GM23248 (cell line): ENCODE results near the gene PDE4B. TPM values are rescaled to one million over a fixed set of nuclear protein-coding genes. Genes with fewer than 3 reads are reported as not detected.

Experiments
- DNase-seq: peaks from one replicate; pipeline ENCODE4 v3.0.0-alpha.2; 2015
- H2AFZ ChIP-seq: fragments of 200-600 bp; sonication (generic); 2 replicates; pipeline ENCODE4 v1.6.1; 2016; ENCODE audit warnings: antibody characterized with exemption
- H3F3A ChIP-seq: fragments of 200-600 bp; sonication (generic); 2 replicates; pipeline ENCODE4 v1.6.1; 2016; ENCODE audit warnings: mild to moderate bottlenecking, antibody characterized with exemption, mixed run types; ENCODE audit not compliant: insufficient read depth
- H3K27ac ChIP-seq: fragments of 200-600 bp; sonication (generic); 2 replicates; pipeline ENCODE4 v1.5.1; 2016; ENCODE audit warnings: mild to moderate bottlenecking
- H3K27me3 ChIP-seq: fragments of 200-600 bp; sonication (generic); replicated peaks from 2 replicates; pipeline ENCODE4 v1.6.1; 2016; ENCODE audit warnings: mild to moderate bottlenecking; ENCODE audit not compliant: insufficient read depth
- H3K36me3 ChIP-seq: fragments of 200-600 bp; sonication (generic); 2 replicates; pipeline ENCODE4 v1.6.1; 2016; ENCODE audit warnings: low read depth, mild to moderate bottlenecking
- H3K4me1 ChIP-seq: fragments of 200-600 bp; sonication (generic); 2 replicates; pipeline ENCODE4 v1.6.1; 2016; ENCODE audit warnings: mild to moderate bottlenecking; ENCODE audit not compliant: insufficient read depth
- H3K4me2 ChIP-seq: fragments of 200-600 bp; sonication (generic); one replicate; pipeline ENCODE4 v1.6.1; 2016; ENCODE audit warnings: mild to moderate bottlenecking; ENCODE audit not compliant: unreplicated experiment
- H3K4me3 ChIP-seq: fragments of 200-600 bp; sonication (generic); 2 replicates; pipeline ENCODE4 v1.5.1; 2016; ENCODE audit warnings: mild to moderate bottlenecking
- H3K79me2 ChIP-seq: fragments of 200-600 bp; sonication (generic); 2 replicates; pipeline ENCODE4 v1.6.1; 2016; ENCODE audit warnings: mild to moderate bottlenecking; ENCODE audit not compliant: insufficient read depth
- H3K9ac ChIP-seq: fragments of 200-600 bp; sonication (generic); 2 replicates; pipeline ENCODE4 v1.6.1; 2016; ENCODE audit warnings: mild to moderate bottlenecking
- H3K9me2 ChIP-seq: fragments of 200-600 bp; sonication (generic); 2 replicates; pipeline ENCODE4 v1.6.1; 2016; ENCODE audit warnings: mixed run types, mild to moderate bottlenecking, moderate library complexity; ENCODE audit not compliant: insufficient read depth
- H3K9me3 ChIP-seq: fragments of 200-600 bp; sonication (generic); one replicate; pipeline ENCODE4 v1.6.1; 2017; ENCODE audit warnings: low read depth
- H4K20me1 ChIP-seq: fragments of 200-600 bp; sonication (generic); 2 replicates; pipeline ENCODE4 v1.6.0; 2016; ENCODE audit not compliant: insufficient read depth
- EZH2 ChIP-seq: fragments of 200-600 bp; sonication (generic); IDR thresholded peaks from 2 replicates; pipeline ENCODE4 v1.6.1; 2018; ENCODE audit warnings: antibody characterized with exemption, mild to moderate bottlenecking; ENCODE audit not compliant: insufficient read depth, poor library complexity, severe bottlenecking
- EZH2phosphoT487 ChIP-seq: fragments of 200-600 bp; sonication (generic); IDR thresholded peaks from 2 replicates; pipeline ENCODE4 v1.6.1; 2018; ENCODE audit warnings: antibody characterized with exemption, moderate library complexity, mild to moderate bottlenecking, low read depth; ENCODE audit not compliant: insufficient read depth
- WGBS, 2 experiments: methylation state at CpG; one replicate each; pipeline ENCODE4 v1.1.6; 2015 to 2017; ENCODE audit warnings: low lambda C conversion rate in 2 of 2, low coverage in 1 of 2; ENCODE audit errors: missing lambda C conversion rate in 2 of 2; 5-methylcytosine and 5-hydroxymethylcytosine counted together
- in situ Hi-C: fragments of 300-500 bp; cut with MboI; formaldehyde crosslinking; loops from 2 replicates; pipeline ENCODE4 v1.15.0; 2020
- polyA plus RNA-seq: library from polyadenylated mRNA; unstranded; fragments of >200 nt; fragmentation: Nextera tagmentation; extraction: Ambion mirVana; gene quantifications from 2 replicates; pipeline ENCODE4 v1.2.1, GENCODE V29; 2016
- total RNA-seq: library from RNA; depleted of rRNA; stranded (reverse); fragments of >200 nt; shearing (Covaris generic); gene quantifications from 2 replicates; pipeline ENCODE4 v1.2.3, GENCODE V29; 2014

Gene PDE4B
- total and polyA plus RNA-seq, 2 experiments from 2014 or later: 19.9 to 36.2 TPM

DNA sequence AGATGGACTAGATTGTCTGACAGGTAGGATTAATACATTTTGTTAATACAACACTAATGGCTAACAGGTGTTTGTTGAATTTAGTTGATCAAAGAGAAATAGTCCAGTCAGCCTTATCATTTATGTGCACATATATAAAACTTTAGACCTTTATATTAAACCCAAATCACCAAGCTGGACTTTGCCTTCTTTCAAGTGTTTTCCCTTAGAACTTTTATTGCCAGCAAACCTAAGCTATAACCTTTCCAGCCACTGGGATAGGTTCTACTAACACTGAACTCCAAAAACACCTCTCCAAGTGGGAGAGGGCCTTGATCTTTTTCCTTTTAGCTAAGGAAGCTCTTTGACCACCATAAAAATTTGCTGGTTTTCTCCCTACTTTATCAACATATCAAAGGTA lies 345.9 kb downstream of the PDE4B start:
- H3F3A ChIP-seq: 0 out of 2 replicates have a peak, but pooled peaks cover 14% of the 10 kb centered on the region
- H4K20me1 ChIP-seq: no peaks in the 10 kb centered on the region
- no peaks in the 10 kb centered on the region for H3K9me3 ChIP-seq
- H3K36me3 ChIP-seq: no peaks in the 10 kb centered on the region
- H3K27ac ChIP-seq: no peak overlapping the region
- no peak overlapping the region for H3K9ac ChIP-seq
- H3K4me3 ChIP-seq: no peak overlapping the region
- TF ChIP-seq EZH2 (no peak), EZH2phosphoT487 (no peak)
- H2AFZ ChIP-seq: no peak overlapping the region
- H3K4me1 ChIP-seq: peaks cover 19% of the 10 kb centered on the region
- no peaks in the 10 kb centered on the region for H3K9me2 ChIP-seq
- no peaks in the 10 kb centered on the region for H3K27me3 ChIP-seq
- in situ Hi-C loops: no loop called here
- H3K4me2 ChIP-seq: no peak overlapping the region
- no peaks in the 10 kb centered on the region for H3K79me2 ChIP-seq
- no peak for DNase-seq

DNA sequence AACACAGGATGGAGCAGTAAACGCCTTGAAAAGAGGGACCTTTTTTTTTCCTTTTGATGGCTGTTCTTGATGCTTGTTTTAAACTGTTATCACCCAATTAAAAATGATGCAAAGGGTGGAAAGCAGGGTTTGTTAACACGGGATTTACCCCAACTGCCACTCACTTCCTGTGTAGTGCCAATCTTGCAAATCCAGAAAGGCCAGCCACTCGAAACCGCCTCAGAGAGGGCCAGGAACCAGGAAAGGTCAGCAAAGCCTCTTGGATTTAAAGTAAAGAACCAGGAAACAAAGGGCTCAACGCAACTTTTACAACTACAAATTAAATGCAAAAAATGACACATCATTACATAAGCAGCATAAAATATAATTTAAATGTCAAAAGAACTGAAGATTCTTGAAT lies 347.4 kb downstream of the PDE4B start:
- H3K36me3 ChIP-seq: no peaks in the 10 kb centered on the region
- H2AFZ ChIP-seq: 0 out of 2 replicates have a peak overlapping the region, but pooled peaks have one; percentile 23
- no peak overlapping the region for H3K9ac ChIP-seq
- no peak overlapping the region for H3K4me2 ChIP-seq
- in situ Hi-C loops: no loop called here
- peaks cover 19% of the 10 kb centered on the region for H3K4me1 ChIP-seq
- no peak for DNase-seq
- 39 to 42% methylated on average over 5 of the region's 5 CpGs for WGBS, 2 experiments
- 0 out of 2 replicates have a peak, but pooled peaks cover 14% of the 10 kb centered on the region for H3F3A ChIP-seq
- no peak overlapping the region for H3K27ac ChIP-seq
- H3K4me3 ChIP-seq: no peak overlapping the region
- no peaks in the 10 kb centered on the region for H3K9me2 ChIP-seq
- no peak for TF ChIP-seq EZH2
- TF ChIP-seq EZH2phosphoT487: no peak
- H4K20me1 ChIP-seq: no peaks in the 10 kb centered on the region
- H3K9me3 ChIP-seq: no peaks in the 10 kb centered on the region
- no peaks in the 10 kb centered on the region for H3K79me2 ChIP-seq
- no peaks in the 10 kb centered on the region for H3K27me3 ChIP-seq

DNA sequence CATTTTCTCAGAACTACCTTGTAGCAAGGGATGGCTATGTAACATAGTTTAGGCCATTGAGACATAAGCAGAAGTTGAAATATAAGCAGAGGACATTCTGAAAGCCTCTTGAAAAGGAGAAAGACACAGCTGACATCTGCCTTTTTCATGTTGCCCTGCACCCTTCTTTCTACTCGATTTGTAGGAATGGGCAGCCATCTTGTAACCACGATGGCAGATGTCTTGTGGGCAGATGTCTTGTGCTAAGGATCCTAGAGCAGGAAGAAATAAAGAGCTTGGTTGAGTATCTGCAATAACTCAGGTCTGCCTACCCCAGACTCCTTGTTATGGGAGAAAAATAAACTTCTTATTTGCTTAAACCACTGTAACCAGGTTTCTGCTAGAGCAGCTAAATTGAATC lies 351.0 kb downstream of the PDE4B start:
- no peaks in the 10 kb centered on the region for H3K36me3 ChIP-seq

DNA sequence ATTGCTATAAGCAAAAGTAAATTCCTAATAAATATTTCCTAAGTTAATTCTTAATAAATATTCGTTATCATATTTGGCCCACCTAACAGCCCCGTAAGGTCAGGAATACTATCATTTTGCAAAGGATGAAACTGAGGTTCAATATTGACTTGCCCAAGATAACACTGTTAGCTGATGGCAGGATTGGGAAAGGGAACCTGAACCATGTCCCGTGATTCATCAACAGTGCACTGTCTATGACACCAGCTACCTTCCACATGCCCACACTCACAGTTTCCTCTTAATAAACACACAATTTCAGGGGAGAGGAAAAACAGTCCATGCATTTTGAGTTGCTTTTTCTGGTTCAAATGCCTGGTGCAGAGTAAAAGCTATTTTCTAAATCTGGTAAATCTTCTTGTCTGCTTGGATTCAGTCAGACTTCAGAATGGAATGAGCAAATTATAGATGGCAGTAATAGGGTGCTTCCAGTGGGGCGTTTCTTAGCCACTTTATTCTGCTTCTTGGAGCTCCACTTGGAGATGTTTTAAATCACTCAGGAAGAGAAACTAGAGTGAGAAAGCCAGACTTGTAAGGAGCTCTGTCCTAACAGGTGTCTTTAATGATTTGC lies 354.6 kb downstream of the PDE4B start:
- Histone ChIP-seq H2AFZ (no peak overlapping the region), H3K27ac (no peak overlapping the region), H3K4me1 (no peaks in the 10 kb centered on the region), H3F3A (no peaks in the 10 kb centered on the region), H3K9me2 (no peaks in the 10 kb centered on the region), H3K4me3 (no peak overlapping the region), H3K9ac (no peak overlapping the region), H3K79me2 (no peaks in the 10 kb centered on the region), H3K27me3 (no peaks in the 10 kb centered on the region), H3K36me3 (no peaks in the 10 kb centered on the region), H3K9me3 (no peaks in the 10 kb centered on the region), H4K20me1 (no peaks in the 10 kb centered on the region), H3K4me2 (no peak overlapping the region)
- TF ChIP-seq EZH2 (no peak), EZH2phosphoT487 (no peak)
- WGBS, 2 experiments: 69 to 71% methylated on average over 4 of the region's 4 CpGs
- in situ Hi-C loops: no loop called here
- DNase-seq: no peak

More for the DNA sequence above, 351.0 kb downstream of the PDE4B start:
- peaks cover 9% of the 10 kb centered on the region; the same call in 1 of the 2 replicates for H3K4me1 ChIP-seq
- DNase-seq: no peak
- H3K4me3 ChIP-seq: no peak overlapping the region
- H3K4me2 ChIP-seq: no peak overlapping the region
- no peaks in the 10 kb centered on the region for H3K9me3 ChIP-seq
- TF ChIP-seq EZH2phosphoT487 (no peak), EZH2 (no peak)
- no peaks in the 10 kb centered on the region for H3K27me3 ChIP-seq
- H3F3A ChIP-seq: no peaks in the 10 kb centered on the region
- no peaks in the 10 kb centered on the region for H3K79me2 ChIP-seq
- 13% methylated on average over 2 of the region's 2 CpGs for WGBS, 2 experiments
- H3K9ac ChIP-seq: no peak overlapping the region
- no peaks in the 10 kb centered on the region for H3K9me2 ChIP-seq
- H4K20me1 ChIP-seq: no peaks in the 10 kb centered on the region
- no peak overlapping the region for H3K27ac ChIP-seq
- no peak overlapping the region for H2AFZ ChIP-seq
- in situ Hi-C loops: no loop called here

DNA sequence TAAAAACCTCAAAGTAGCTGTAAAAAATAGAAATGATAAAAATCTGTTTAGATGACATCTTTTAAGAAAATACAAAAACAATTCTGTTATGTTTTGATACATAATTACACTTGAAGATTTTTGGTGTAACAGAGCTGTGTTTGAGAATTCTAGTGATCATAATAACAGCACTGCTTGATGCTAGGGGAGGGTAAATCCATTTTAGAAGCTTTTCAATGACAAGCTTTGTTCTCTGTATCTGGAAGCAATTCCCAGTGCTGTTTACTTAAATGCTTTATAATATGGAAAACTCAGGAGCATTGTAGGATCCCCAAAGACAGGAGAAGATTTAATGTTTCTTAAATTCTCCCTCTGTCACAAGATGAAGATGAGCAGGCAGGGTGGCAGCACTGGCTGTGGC lies 359.3 kb downstream of the PDE4B start:
- no peak for DNase-seq
- H3K36me3 ChIP-seq: no peaks in the 10 kb centered on the region
- in situ Hi-C loops: no loop called here
- no peak overlapping the region for H3K9ac ChIP-seq
- no peak overlapping the region for H3K27ac ChIP-seq
- H3K4me3 ChIP-seq: no peak overlapping the region
- no peak overlapping the region for H3K4me2 ChIP-seq
- no peaks in the 10 kb centered on the region for H3K4me1 ChIP-seq
- no peaks in the 10 kb centered on the region for H3K27me3 ChIP-seq
- no peaks in the 10 kb centered on the region for H4K20me1 ChIP-seq
- H2AFZ ChIP-seq: no peak overlapping the region
- no peak for TF ChIP-seq EZH2
- no peak for TF ChIP-seq EZH2phosphoT487
- no peaks in the 10 kb centered on the region for H3K9me2 ChIP-seq
- no peaks in the 10 kb centered on the region for H3K9me3 ChIP-seq
- H3F3A ChIP-seq: no peaks in the 10 kb centered on the region
- H3K79me2 ChIP-seq: no peaks in the 10 kb centered on the region
